Stimulated activated CD8-positive, alpha-beta memory T cell treated with anti-CD3 and anti-CD28 coated beads, Interleukin-7, amount 100 ng/mL, for 48 hours (primary cell): ENCODE results near the gene TDP1.

Experiments
- DNase-seq, 2 donors: peaks; one replicate each; pipeline ENCODE4 v3.0.0-alpha.2; 2020; ENCODE audit warnings: low read depth in 1 of 2; ENCODE audit errors: extremely low read depth in 1 of 2

TDP1 gene

DNA sequence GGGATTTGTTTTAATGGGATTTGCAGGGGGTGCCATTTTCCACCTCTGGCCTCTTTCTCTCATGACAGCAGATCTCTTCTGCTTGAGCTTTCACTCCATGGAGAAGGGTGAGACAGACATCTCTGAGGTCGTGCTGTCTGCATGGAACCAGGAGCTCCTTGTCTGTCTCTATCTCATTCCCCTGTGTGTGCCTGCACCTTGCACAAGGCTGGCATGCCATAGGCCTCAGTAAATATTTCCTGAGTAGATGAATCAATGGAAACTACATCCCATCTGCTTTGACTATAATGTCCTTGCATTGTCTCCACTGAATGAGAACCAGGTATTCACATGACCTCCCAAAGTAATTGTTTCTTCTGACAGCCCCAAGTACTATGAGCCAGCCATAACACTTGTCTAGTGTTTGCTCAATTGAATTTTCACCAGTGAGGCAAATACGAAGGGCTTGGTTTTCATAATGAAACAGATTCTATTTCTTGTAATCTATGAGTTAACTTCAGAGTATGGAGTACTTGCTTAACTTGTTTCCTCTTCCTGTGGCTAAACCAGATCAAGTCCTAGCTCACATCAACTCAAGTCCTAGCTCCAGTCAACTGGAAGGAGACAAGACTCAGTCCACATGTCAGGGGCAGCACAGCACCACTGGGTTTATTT lies 138.3 kb downstream of the TDP1 start:
- DNase-seq: no peak
